Endothelial cell of hepatic sinusoid (primary cell): ENCODE data around the gene TGFB2.

Source experiments
- in situ Hi-C: cut with HindIII; loops from 2 replicates; pipeline ENCODE4 v1.10.0; 2017; ENCODE audit warnings: low sequenced_read_pairs

Gene TGFB2

GRCh38 chr1:218330043-218330623, 15.0 kb upstream of the TGFB2 start:
- in situ Hi-C loops, result loop anchor here (25.0 kb wide), 1 partner anchor 732 kb away; no protein-coding TSS in a partner anchor

- in situ Hi-C loops, result loop anchor here (25.0 kb wide), 1 partner anchor 730 kb away; no protein-coding TSS in a partner anchor
These were observed 12.7 kb upstream of the TGFB2 start for GRCh38 chr1:218332416-218332815.

- in situ Hi-C loops, result loop anchor here (25.0 kb wide), 1 partner anchor 726 kb away; no protein-coding TSS in a partner anchor
These were observed 8.8 kb upstream of the TGFB2 start for GRCh38 chr1:218336328-218336727.

- in situ Hi-C loops, result loop anchor here (25.0 kb wide), 1 partner anchor 723 kb away; no protein-coding TSS in a partner anchor
These were observed 5.8 kb upstream of the TGFB2 start for GRCh38 chr1:218339267-218339831.

- in situ Hi-C loops, result loop anchor here (25.0 kb wide), 1 partner anchor 721 kb away; no protein-coding TSS in a partner anchor
These were observed 3.8 kb upstream of the TGFB2 start for GRCh38 chr1:218341325-218341724.

- in situ Hi-C loops, result loop anchor here (25.0 kb wide), 1 partner anchor 720 kb away; no protein-coding TSS in a partner anchor
These were observed 3.0 kb upstream of the TGFB2 start for GRCh38 chr1:218342091-218342490.

- in situ Hi-C loops, result loop anchor here (25.0 kb wide), 1 partner anchor 716 kb away; no protein-coding TSS in a partner anchor
These were observed 696 bp downstream of the TGFB2 start for GRCh38 chr1:218345673-218346390.

- in situ Hi-C loops, result loop anchor here (25.0 kb wide), 1 partner anchor 716 kb away; no protein-coding TSS in a partner anchor
These were observed 1.5 kb downstream of the TGFB2 start for GRCh38 chr1:218346391-218347204.

- in situ Hi-C loops, result loop anchor here (25.0 kb wide), 1 partner anchor 715 kb away; no protein-coding TSS in a partner anchor
These were observed 2.2 kb downstream of the TGFB2 start for GRCh38 chr1:218347336-218347722.

- in situ Hi-C loops, result loop anchor here (25.0 kb wide), 1 partner anchor 714 kb away; no protein-coding TSS in a partner anchor
These were observed 2.8 kb downstream of the TGFB2 start for GRCh38 chr1:218347723-218348627.

- in situ Hi-C loops, result loop anchor here (25.0 kb wide), 1 partner anchor 714 kb away; no protein-coding TSS in a partner anchor
These were observed 3.5 kb downstream of the TGFB2 start for GRCh38 chr1:218348628-218349071.

GRCh38 chr1:218349348-218350034, 4.4 kb downstream of the TGFB2 start:
- in situ Hi-C loops, result loop anchor here (25.0 kb wide), 1 partner anchor 713 kb away; no protein-coding TSS in a partner anchor

GRCh38 chr1:218350035-218350525, 4.9 kb downstream of the TGFB2 start:
- in situ Hi-C loops, result no loop called here

GRCh38 chr1:218350801-218351266, 5.7 kb downstream of the TGFB2 start:
- in situ Hi-C loops, result no loop called here

- in situ Hi-C loops, result no loop called here
These were observed 6.4 kb downstream of the TGFB2 start for GRCh38 chr1:218351391-218352074.

- in situ Hi-C loops, result no loop called here
These were observed 6.9 kb downstream of the TGFB2 start for GRCh38 chr1:218352075-218352438.

GRCh38 chr1:218353656-218354055, 8.5 kb downstream of the TGFB2 start:
- in situ Hi-C loops, result no loop called here

- in situ Hi-C loops, result no loop called here
These were observed 10.1 kb downstream of the TGFB2 start for GRCh38 chr1:218355278-218355677.
